ENCODE results near the gene PHACTR1.

GRCh38 chr6:12955956-12956355 lies 239.4 kb downstream of the PHACTR1 start:
- no peak for TF ChIP-seq POLR2AphosphoS5 (IDR thresholded peaks at IDR 0.05; ENCODE audit: low read depth, low read length)
- TF ChIP-seq POLR2A (IDR thresholded peaks at IDR 0.05; ENCODE audit: low read depth, low read length): no peak

All from GM12892 (cell line).